ENCODE measurements around the gene SAMD13.

The SAMD13 gene

DNA sequence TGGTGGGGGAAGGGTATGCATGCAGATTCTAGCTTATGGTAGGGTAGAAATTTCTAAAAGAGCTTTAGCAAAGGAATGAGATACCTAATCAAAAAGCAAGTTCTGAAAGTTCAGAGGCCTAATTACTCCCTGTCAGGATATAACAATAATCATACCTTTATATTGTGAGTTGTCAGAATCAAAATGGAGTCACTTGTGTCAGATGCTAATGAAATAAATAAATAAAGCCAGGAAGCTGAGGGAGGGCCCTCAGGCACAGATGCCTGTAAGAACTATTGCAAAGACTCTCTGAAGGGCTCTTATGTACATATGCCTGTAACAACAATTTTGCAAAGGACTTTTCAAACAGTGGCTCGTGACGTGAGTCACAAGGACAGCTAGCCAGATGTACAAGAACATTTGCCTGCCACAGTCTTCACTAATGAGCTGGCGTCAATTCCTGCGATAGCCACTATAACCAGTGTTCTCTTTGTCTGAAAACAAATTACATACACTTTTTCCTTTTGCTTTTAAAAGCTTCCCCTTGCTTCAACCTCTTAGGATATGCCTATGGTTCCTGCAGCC is 69.4 kb downstream of the SAMD13 start:
- DNase-seq (ENCODE audit: low read depth, low spot score): no peak

DNA sequence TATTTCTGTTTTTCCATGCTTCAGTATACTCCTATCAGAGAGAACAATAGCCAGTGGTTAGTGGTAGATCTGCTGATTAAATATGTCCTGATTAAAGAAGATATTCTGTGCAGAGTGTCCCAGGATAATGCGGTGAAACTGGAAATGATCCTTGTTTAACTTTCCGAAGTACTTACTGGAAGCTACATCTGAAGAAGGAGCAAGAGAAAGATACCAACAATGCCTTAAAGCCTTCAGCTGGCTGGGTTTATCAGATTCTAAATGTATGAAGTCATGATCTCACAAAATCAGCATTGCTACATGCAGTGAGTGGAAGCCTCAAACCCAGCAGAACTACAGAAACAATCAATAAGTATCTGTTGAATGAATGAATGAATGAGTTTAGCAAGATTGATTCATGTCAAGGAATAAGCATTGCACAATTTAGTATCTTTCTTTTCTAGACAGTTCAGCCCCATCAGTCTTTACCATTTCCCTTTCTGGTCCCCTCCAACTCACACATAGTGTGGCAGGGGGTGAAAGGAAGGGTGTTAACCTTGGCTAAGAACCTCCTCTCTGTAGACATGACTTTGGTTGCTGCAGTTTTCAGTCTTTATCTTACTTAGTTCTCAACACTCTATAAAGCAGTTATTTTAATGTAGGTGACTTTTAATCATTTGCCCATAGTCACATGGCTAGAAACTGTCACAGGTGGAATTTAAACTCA is 72.1 kb downstream of the SAMD13 start:
- DNase-seq (ENCODE audit: low read depth, low spot score): no peak

DNA sequence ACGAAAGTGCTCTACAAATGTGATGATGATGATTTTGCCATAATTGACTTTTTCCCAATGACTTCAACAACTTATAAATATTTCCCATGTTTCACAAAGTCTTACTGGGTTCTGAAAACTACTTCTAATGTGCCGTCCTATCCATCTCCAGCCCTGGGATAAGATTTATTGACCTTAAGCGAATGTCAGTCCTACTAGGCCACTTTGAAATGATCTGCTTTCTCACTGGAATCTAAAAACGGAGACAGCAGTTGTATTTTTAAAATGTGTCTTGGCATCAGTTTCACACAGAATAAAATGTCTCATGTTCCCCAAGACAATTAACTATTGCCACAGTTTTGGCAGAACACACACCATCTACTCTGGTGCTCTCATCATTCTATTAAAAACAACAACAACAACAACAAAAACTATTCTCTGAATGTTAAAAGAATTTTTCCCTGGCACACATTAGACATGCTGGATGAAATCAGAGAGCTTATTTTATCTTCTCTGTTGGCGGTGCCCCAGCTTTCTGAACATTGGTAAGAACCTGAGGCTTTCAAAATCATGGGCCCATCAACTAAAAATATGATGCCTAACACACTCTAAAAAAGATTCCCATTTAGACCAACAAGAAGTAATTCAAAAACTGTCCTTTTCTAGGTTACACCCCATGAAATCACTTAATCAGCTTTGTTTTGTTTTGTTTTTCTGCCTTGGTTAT is 73.6 kb downstream of the SAMD13 start:
- DNase-seq (ENCODE audit: low read depth, low spot score): no peak

DNA sequence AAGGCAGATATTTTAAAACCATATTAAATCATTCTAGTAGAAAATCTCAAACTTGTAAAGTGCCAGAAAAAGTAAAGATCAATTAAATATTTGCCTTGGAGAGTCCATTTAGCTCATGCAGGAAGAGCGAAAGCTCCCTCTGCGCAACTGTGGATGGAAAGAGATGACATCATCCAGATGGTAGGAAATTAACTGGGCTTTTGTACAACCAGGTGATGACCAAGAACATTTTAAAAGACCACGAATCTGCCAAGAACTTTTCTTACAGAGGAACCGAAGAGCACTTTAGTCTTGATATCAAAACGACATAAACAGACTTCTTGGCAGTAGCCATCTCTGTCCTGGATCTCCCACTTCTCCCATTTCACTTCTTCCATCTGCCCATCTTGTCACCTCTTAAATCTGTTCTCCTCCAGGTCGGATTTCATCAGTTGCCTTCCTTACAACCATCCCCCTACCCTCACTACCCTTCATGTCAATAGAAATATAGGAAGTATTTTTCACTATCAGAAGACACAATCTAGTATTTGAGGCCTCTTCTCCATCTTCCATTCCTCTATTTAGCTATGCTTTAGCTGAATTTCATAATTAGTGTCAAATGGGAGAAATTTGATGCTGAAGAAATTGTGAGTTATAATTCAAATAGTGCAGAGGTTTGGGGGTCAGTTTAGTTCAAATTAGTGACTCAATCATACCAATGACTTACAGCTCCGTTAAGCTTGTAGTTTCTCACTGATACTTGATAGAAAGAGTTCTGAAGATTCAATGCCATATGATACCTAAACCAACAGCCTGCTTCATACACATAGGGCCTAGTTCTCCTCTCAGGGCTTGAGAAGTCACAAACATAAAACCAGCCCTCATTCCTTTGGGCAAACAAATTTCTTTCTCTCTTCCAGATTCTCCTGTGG is 74.7 kb downstream of the SAMD13 start:
- no peak for DNase-seq (ENCODE audit: low read depth, low spot score)

DNA sequence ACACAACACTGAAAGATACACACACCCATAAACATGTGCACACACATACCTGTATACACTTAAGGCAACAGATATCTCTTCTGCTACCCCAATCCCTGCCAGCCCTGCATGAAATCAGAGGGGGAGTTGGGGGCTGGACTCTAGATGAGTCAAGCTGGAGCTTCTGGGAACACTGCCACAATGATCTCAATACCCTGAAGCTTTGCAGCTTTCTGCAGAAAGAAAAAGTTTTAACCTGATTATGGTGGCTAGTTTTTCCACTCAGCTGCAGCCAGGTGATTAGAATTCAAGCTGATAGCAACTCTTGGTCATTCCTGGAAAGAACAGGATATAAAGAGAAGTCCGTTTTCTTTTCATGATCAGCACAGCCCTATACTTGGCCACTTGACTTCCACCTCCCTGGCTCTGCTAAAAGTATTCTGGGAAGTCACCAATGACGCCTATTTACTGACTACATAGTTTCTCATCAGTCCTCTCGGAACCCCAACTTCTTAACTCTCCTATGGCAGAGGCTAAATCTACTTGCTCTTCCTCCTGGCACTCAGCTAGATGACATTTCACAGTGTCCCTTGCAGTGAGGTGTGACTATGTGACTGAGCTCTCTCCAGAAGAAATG is 76.1 kb downstream of the SAMD13 start:
- DNase-seq (ENCODE audit: low read depth, low spot score): no peak

DNA sequence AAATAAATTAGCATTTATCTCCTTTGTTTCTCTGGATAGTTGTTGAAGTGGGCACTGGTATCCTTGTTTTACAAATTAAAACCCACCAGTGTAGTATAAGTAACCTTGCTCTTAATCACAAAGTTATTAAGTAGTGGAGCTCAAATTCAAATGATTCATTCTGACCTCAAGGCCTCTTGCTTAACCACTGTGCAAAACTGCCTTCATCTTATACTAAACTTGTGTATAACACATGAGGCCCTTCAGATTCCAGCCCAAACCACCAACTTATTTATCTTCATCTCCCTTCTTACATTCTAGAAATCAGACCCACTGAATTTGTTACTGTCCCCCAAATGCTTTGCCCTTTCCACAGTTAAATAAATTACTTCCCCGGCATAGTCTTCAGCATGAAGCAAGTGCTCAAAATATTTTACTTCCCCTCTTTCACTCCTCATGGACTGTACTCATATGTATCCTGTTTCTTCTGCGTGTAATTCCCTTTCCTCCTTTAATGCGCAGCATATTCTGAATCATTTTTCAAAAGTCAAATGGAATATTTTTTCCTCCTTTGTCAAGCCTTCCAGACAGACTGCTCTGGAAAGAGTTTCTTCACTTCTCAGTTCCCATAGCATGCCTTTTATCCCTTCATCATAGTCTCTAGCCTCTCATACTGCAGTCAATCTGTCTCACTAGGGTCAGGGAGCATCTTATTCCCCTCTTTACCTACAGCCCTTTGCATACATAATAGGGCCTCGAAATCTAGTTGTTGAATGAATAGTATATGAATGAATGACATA is 77.8 kb downstream of the SAMD13 start:
- DNase-seq (ENCODE audit: low read depth, low spot score): no peak

DNA sequence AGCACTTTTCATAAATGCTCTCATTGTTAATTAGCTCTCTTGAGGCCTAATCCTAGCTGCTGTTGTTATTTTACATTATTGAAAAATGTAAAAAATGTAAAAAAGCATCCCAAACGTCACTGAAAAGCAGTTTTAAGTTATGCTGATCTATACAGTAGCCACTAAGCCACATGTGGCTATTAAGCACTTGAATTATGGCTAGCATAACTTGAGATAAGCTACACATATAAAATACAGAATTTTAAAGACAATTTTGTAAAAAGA is 78.3 kb downstream of the SAMD13 start:
- DNase-seq (ENCODE audit: low read depth, low spot score): no peak

DNA sequence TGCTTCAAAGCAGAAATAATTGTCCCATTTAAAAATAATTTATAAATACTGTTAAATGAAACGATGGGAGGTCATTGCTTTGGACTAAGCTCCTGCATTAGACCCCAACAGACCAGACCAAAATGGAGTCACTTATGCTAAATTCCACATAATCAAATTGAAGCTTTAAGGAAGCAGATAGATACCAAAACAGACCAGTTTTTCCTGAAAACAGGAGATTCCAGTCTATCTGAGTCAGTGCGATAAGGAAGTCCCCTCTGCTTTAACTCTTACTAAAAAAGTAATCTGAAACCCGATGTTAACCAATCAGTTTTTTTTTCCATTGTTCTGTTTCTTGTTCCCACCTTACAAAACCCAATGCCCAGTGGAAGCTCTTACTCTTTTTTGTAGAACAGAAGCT is 80.6 kb downstream of the SAMD13 start:
- DNase-seq (ENCODE audit: low read depth, low spot score): no peak

DNA sequence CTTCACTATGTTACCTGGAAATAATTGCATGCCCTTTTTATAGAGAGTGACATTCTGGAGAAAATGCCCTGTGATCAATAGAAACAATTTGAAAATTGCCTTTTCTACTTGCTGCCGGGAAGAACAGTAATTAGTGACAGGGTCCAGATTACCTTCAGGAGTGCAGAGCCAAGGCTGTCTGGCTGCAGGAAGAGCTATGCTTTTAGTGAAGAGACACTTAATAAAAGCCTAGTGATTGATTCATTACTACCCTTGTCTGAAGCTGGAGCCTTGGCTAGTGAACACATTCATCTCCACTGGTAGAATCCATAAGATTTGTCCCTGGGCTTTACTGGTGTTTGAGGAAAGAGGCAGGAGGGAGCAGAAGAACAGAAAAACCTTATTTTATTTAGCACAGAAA is 83.8 kb downstream of the SAMD13 start:
- no peak for DNase-seq (ENCODE audit: low read depth, low spot score)

DNA sequence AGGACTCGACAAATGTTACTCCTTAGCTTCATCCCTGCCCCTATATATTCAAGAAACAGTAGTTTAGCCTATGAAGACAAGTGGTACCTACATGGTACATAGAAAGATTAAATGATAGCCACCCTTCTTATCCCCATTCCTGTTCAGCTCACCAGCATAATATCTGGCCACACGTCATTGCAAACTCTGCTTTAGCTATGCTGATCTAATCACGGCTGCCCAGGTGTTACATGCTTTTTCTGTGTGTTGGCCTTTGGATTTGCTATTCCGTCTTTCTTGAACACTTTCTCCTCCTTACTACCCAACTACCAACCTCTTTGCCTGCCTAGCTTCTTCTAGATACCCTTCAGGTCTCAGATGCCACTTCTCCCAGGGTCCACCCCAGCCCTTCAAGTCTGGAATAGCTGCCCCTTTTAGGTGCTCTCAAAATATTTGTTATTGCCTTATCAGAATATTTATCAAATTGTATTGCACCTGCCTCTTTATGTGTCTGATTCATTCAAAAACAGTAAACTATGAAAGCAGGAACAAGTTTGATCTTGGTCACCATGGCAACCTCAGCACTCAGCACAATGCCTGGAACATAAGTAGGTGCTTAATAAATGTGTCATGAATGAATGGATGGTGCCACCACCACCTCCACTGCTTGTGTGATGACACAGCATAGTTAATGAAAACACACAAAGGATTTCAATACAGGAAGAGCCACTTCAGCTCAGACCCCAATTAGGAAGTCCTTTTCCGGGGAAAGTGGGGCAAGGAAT is 85.4 kb downstream of the SAMD13 start:
- no peak for DNase-seq (ENCODE audit: low read depth, low spot score)

DNA sequence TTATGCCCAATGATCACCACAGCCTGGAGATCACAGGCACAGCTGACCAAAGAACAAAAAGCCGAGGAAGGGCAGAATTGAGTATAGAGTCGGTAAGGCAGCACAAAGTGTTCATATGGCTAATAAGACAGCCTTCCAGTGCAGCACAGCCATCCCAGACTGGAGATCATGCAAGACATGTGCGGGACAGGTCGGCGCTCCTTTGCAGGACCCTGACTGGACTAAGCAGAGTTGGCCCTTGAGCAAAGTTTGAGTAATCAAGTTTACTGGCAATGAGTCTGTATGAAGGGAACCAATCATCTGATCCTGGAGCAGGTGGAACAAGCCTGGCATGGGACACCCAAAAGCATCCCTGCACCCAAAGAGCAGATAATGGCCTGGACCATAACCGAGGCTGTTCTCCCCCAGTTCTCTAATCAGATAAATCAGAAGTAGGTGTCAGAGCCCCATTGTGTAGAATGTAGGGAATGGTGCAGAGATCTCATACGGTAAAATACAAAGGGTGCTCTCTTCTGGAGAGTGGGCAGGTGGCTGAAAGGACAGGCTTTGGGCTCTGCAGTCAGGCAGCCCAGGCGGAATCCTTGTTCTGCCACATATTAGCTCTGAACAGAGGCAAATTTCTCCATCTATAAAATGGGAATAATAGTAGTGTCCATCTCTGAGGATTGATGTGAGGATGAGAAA is 86.1 kb downstream of the SAMD13 start:
- DNase-seq (ENCODE audit: low read depth, low spot score): no peak

DNA sequence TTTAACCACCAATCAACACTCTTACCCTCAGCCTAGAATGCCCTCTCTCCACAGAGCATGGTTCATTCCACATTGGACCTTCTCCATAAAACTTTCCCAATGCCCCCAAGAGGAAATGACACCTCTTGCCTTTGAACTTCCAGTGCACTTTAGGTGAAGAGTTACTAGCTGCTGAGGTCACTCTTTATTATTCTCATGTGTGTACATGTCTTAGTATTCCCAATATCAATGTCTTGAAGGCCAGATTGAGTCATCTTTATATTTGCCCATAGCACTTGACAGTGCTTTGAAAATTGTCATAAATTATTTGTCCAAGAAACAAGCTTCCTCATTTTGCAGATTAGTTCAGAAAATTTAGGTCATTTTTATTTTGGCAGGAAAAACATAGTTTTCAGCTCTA is 88.7 kb downstream of the SAMD13 start:
- no peak for DNase-seq (ENCODE audit: low read depth, low spot score)

DNA sequence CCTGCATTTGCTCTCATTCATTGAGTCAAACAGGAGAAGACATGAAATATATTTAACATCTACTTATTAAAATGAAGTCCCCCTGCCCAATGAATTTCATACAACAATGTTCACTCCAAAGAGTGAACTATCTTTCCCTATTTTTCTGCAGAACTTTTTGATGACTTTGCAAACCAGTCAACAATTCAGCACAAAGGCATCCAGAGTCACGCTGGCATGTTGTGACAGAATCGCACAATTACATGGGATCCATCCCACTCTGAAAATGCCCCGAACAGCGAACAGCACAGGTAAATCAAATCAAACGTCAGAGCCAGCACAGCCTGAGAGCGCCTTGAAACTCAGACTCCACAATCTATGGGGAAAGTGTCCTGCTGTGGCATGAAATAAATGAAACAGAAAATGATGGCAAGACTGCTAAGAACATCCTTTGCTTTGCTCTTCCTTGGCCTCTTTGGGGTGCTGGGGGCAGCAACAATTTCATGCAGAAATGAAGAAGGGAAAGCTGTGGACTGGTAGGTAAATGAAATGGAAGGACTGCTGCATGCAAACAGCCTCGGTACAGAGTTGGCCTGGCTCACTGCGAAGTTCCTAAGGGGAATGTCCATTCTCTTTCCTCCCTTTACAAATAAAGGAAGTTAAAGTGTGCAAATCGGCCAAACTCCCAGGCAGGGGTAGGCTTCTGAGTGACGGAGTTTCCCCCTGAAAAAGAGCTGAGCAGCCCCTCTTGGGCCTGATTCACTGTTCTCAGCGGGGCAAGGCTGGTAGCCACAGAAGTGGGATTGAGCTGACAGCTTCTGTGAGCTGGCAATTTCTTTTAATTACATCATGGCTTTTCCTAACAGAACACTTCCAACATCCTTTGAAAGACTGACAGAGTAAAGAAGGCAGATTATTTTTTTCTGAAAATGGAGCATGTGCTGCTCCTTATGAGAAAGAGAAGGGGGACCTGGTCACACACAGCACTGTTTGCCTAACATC is 97.0 kb downstream of the SAMD13 start, which contains the start of gene DNASE2B:
TSS of gene DNASE2B (plus strand) at position 310 of the 981 bp plus-strand sequence. CDS start at position 391, 81 bp downstream.
- DNase-seq (ENCODE audit: low read depth, low spot score): no peak

All from activated naive CD8-positive, alpha-beta T cell treated with anti-CD3 and anti-CD28 coated beads, Interleukin-2, amount 50 U/mL, for 16 hours (primary cell).